HL-60 (cell line): ENCODE data around the gene TRAP1.
"Not testable (repeated sequence)": the region's sequence is repeated elsewhere in the genome, so short reads cannot be mapped to it uniquely, and the experiment has no call there.

Experiments used
- DNase-seq, 2 experiments: peaks; one replicate each; pipeline ENCODE4 v3.0.0-alpha.2; 2010 to 2020; ENCODE audit warnings: low read depth in 1 of 2, low spot score in 1 of 2
- H3K27ac ChIP-seq: fragments of 250-450 bp; sonication (Bioruptor Pico); replicated peaks from 2 replicates; pipeline ENCODE4 v1.5.1; 2020; ENCODE audit warnings: mild to moderate bottlenecking, moderate library complexity
- H3K27me3 ChIP-seq: fragments of 250-450 bp; sonication (Bioruptor Pico); 2 replicates; pipeline ENCODE4 v1.5.1; 2021; ENCODE audit warnings: mild to moderate bottlenecking, moderate library complexity; ENCODE audit not compliant: insufficient read depth, poor library complexity, severe bottlenecking
- H3K4me3 ChIP-seq: replicated peaks from 2 replicates; pipeline ENCODE4 v1.5.1; 2011; ENCODE audit warnings: mild to moderate bottlenecking, control low read depth, low read length; ENCODE audit not compliant: insufficient read depth
- CTCF ChIP-seq: IDR thresholded peaks from one replicate; pipeline ENCODE4 v1.5.1; 2011; ENCODE audit warnings: low read length, control low read depth, inconsistent platforms; ENCODE audit not compliant: insufficient read depth
- GABPA ChIP-seq: IDR thresholded peaks from 2 replicates; pipeline ENCODE4 v1.6.1; 2012; ENCODE audit warnings: low read depth
- POLR2AphosphoS5 ChIP-seq: IDR thresholded peaks from 2 replicates; pipeline ENCODE4 v1.6.1; 2012; ENCODE audit warnings: low read depth
- REST ChIP-seq: IDR thresholded peaks from 2 replicates; pipeline ENCODE4 v1.6.1; 2012; ENCODE audit warnings: low read depth; ENCODE audit not compliant: insufficient replicate concordance
- SPI1 ChIP-seq: IDR thresholded peaks from 2 replicates; pipeline ENCODE4 v1.6.1; 2012; ENCODE audit warnings: low read depth, mild to moderate bottlenecking, borderline replicate concordance

TRAP1 gene

GRCh38 chr16:3659251-3659650, 58.1 kb downstream of the TRAP1 start:
- Histone ChIP-seq H3K4me3 (no peak overlapping the region), H3K27ac (no peak overlapping the region), H3K27me3 (no peaks in the 10 kb centered on the region)
- no peak for DNase-seq
- TF ChIP-seq GABPA = no peak

GRCh38 chr16:3656491-3657468, 60.5 kb downstream of the TRAP1 start:
- no peak for DNase-seq
- TF ChIP-seq CTCF (no peak), REST (no peak), POLR2AphosphoS5 (no peak), GABPA (no peak), SPI1 (no peak)
- Histone ChIP-seq H3K27ac (no peak overlapping the region), H3K4me3 (no peak overlapping the region), H3K27me3 (no peaks in the 10 kb centered on the region)

GRCh38 chr16:3656160-3656490, 61.2 kb downstream of the TRAP1 start:
- H3K4me3 ChIP-seq, H3K27ac ChIP-seq, H3K27me3 ChIP-seq, DNase-seq: not testable (repeated sequence)

GRCh38 chr16:3655396-3656159, 61.7 kb downstream of the TRAP1 start:
- DNase-seq = no peak
- Histone ChIP-seq H3K4me3 (no peak overlapping the region), H3K27me3 (no peaks in the 10 kb centered on the region), H3K27ac (no peak overlapping the region)
- no peak for TF ChIP-seq SPI1
- TF ChIP-seq CTCF = no peak
- no peak for TF ChIP-seq REST
- TF ChIP-seq GABPA = no peak
- TF ChIP-seq POLR2AphosphoS5 = no peak
